Fibroblast of lung (primary cell): Measurements from ENCODE around the gene ATP2A2.

ENCODE experiments used
- CTCF ChIP-seq, 2 donors: IDR thresholded peaks in 1 of 2; conservative IDR thresholded peaks in 1 of 2; 1 replicate in 1 of 2; 2 replicates in 1 of 2; pipeline ENCODE4 v1.5.1; 2011 to 2012; ENCODE audit warnings: low read length in 2 of 2, control low read depth in 1 of 2, inconsistent platforms in 1 of 2, low read depth in 1 of 2, mild to moderate bottlenecking in 1 of 2
- EZH2 ChIP-seq: IDR thresholded peaks from 2 replicates; pipeline ENCODE4 v1.5.1; 2012; ENCODE audit warnings: low read length, control low read depth, mild to moderate bottlenecking; ENCODE audit errors: missing control alignments

DNA sequence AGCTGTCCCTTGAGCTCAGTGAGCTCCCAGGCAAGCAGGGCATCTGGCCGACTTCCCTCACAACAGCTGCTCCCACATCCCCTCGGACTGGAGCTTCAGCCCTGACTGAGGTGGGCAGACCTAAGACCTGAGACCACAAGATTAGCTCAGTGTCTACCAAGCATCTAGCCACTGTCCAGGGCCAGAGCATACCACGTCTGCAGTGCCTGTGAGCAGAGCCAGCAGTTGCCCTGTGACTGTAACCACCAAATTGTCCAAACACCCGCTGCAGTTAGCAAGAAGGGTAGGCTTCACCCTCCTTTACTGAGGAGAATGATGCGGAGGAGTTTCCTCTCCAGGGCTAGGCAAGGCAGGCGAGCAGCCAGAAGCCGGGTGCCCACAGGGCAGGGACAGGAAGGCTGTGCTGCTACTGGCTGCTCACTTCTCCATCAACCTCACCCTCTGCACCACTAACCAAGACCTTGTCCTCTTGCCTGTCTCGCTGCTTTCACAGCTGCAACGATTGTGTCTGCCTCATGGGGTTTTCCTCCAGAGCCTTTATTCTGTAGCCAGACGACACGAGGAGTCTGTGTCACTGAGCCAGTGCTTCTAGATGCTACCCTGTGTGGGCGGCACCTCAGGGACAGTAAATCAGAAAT lies 68.6 kb downstream of the ATP2A2 start:
- no peak for TF ChIP-seq CTCF (conservative IDR thresholded peaks at IDR 0.05 in 1 of 2, IDR thresholded peaks at IDR 0.05 in 1 of 2; ENCODE audit: low read depth in 1 of 2, low read length in 2 of 2)
- TF ChIP-seq EZH2: no peak
